ENCODE data around the gene ZNF253. TPM values are rescaled to one million over a fixed set of nuclear protein-coding genes. Genes with fewer than 3 reads are reported as not detected.
A peak's percentile ranks its signal among the peaks of the same experiment; 100 is the strongest.
"Not testable (repeated sequence)": the region's sequence is repeated elsewhere in the genome, so short reads cannot be mapped to it uniquely, and the experiment has no call there.

ZNF253 gene
- total RNA-seq, 1 donor from 2014 or later: 8.1 TPM

DNA sequence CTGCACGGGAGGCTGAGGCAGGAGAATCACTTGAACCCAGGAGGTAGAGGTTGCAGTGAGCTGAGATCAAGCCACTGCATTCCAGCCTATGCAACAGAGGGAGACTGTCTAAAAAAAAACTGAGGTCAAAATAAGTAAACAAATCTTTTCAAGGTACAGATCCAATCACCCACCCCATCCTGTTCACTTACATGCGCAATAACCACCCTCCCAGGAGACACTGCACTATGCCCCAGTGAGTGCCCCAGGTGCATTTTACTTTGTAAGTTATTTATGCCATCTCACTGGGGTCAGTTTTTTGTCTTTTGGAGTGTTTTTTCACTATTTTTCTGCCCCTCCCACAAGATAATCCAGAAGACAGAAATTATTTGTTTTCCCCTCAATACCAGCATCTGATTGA, 6.9 kb upstream of the ZNF253 start:
- Histone ChIP-seq H3K4me1 (no peaks in the 10 kb centered on the region), H3K27me3 (no peaks in the 10 kb centered on the region), H3K9me3 (no peaks in the 10 kb centered on the region), H3K27ac (no peak overlapping the region), H3K36me3 (no peaks in the 10 kb centered on the region), H3K4me3 (no peak overlapping the region)
- no peak for TF ChIP-seq CTCF (IDR thresholded peaks at IDR 0.05)
- ATAC-seq (no peak), DNase-seq (no peak)
- intact Hi-C loops (cut with DNase I): no loop called here

- TF ChIP-seq CTCF (IDR thresholded peaks at IDR 0.05): no peak
- no peak for ATAC-seq
Measured at GRCh38 chr19:19860756-19861390, 4.8 kb upstream of the ZNF253 start.

GRCh38 chr19:19866611-19867248, 1.0 kb downstream of the ZNF253 start:
- Histone ChIP-seq H3K27ac (peak overlapping the region; percentile 85), H3K4me3 (peak overlapping the region; percentile 79), H3K36me3 (no peaks in the 10 kb centered on the region), H3K27me3 (no peaks in the 10 kb centered on the region), H3K9me3 (no peaks in the 10 kb centered on the region), H3K4me1 (peaks cover 4% of the 10 kb centered on the region)
- ATAC-seq: no peak
- intact Hi-C loops (cut with DNase I): no loop called here
- peak; percentile 63 for DNase-seq
- TF ChIP-seq CTCF (IDR thresholded peaks at IDR 0.05): no peak

More at GRCh38 chr19:19860756-19861390, 4.8 kb upstream of the ZNF253 start:
- Histone ChIP-seq H3K27me3 (no peaks in the 10 kb centered on the region), H3K4me1 (no peaks in the 10 kb centered on the region), H3K4me3 (peak overlapping the region; percentile 8), H3K9me3 (no peaks in the 10 kb centered on the region), H3K27ac (no peak overlapping the region), H3K36me3 (no peaks in the 10 kb centered on the region)
- intact Hi-C loops (cut with DNase I): no loop called here
- no peak for DNase-seq

DNA sequence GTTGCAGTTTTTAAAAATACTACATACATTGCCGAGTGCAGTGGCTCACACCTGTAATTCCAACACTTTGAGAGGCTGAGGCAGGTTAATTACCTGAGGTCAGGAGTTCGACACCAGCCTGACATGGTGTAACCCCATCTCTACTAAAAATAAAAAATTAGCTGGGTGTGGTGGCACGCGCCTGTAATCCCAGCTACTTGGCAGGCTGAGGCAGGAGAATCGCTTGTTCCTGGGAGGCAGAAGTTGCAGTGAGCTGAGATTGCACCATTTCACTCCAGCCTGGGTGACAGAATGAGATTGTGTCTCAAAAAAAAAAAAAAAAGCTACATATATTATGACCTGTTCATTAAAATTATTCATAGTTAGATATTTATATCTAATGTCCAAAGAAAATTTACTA, 4.4 kb downstream of the ZNF253 start:
- intact Hi-C loops (cut with DNase I); H3K9me3 ChIP-seq; H3K4me3 ChIP-seq; ATAC-seq; H3K36me3 ChIP-seq; H3K4me1 ChIP-seq; H3K27me3 ChIP-seq; H3K27ac ChIP-seq; DNase-seq: not testable (repeated sequence)

DNA sequence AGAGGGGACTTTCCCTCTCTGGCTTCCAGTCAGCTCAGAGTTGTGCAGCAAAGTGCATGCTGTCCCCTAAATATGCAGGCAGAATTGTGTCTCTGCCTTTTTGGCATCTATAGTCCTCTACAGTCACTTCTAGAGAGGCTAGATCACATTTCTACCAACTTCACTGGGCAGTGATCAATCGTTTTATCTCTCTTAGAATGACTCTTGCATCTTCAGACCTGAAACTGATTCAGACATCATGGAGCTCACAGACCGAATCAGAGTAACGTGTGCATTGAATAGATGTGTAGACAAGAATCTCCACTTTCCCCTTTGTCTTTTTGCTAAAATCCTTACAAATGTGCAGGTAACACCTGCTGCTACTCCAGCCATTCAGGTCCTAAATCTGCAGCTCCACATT, 6.2 kb downstream of the ZNF253 start:
- Histone ChIP-seq H3K4me3 (no peak overlapping the region), H3K36me3 (peaks cover 4% of the 10 kb centered on the region), H3K27ac (no peak overlapping the region), H3K27me3 (no peaks in the 10 kb centered on the region), H3K9me3 (peaks cover 7% of the 10 kb centered on the region), H3K4me1 (peaks cover 4% of the 10 kb centered on the region)
- DNase-seq (no peak), ATAC-seq (no peak)
- intact Hi-C loops (cut with DNase I): no loop called here
- TF ChIP-seq CTCF (IDR thresholded peaks at IDR 0.05): no peak

- ATAC-seq: no peak
- Histone ChIP-seq H3K4me1 (no peaks in the 10 kb centered on the region), H3K27ac (no peak overlapping the region), H3K9me3 (peaks cover 7% of the 10 kb centered on the region), H3K27me3 (no peaks in the 10 kb centered on the region), H3K4me3 (no peak overlapping the region), H3K36me3 (peaks cover 4% of the 10 kb centered on the region)
- intact Hi-C loops (cut with DNase I): no loop called here
- TF ChIP-seq CTCF (IDR thresholded peaks at IDR 0.05): no peak
- DNase-seq: no peak
Measured at GRCh38 chr19:19873381-19873780, 7.7 kb downstream of the ZNF253 start.
